NCI-H1105 treated with DMSO at 0.1 percent for 48 hours (cell line): ENCODE measurements around the gene RAD54L.
"Not testable (repeated sequence)": the region's sequence is repeated elsewhere in the genome, so short reads cannot be mapped to it uniquely, and the experiment has no call there.

ENCODE experiments used
- DNase-seq: peaks from one replicate; lab custom pipeline; 2025; lab: John Stamatoyannopoulos, UW

The RAD54L gene

GRCh38 chr1:46319960-46320914 lies 72.7 kb downstream of the RAD54L start:
- not testable (repeated sequence) for DNase-seq

- not testable (repeated sequence) for DNase-seq
Observed at GRCh38 chr1:46322191-46322590, 74.6 kb downstream of the RAD54L start.

- not testable (repeated sequence) for DNase-seq
Observed at GRCh38 chr1:46325285-46326076, 77.9 kb downstream of the RAD54L start.
